ENCODE measurements around the gene CCDC127.

DNA sequence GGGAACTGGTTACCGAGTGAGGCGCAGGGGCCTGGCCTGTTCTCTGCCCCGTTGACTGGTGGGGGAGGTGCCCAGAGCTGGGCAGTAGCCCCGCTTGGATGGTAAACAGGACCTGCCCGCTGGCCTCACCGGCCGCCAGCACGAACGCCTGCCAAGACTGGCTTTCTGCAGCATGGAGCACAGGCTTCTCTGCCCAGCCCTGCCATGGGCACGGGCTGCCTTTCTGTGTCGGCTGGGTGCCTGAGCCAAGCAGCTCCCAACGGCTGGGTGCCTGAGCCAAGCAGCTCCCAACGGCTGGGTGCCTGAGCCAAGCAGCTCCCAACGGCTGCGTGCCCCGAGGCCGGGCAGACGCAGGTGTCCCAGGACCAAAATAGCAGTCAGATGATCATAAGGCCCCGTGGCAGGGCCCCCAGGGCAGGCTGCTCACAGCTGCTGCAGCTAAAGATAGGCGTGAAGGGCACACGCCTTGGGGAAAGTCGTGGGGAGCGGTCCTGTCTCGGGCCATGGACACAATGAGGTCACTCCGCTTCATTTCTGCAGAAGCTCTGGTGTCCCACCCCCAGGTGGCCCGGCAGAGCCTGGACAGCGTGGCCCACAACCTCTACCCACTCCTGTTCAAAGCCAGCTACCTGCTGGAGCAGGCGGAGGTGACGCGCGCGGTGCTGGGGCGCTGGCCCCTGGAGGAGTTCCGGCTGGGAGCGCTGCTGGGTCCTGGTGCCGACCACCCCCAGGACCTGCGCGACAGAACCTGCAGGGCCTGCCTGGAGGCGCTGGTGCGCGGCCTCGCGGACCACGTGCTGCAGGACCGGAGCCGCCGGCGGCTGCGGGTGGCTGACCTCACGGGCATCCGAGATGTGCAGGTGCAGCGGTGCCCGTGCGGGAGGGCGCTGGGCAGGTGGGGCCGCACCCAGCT is 26.7 kb downstream of the CCDC127 start, which contains the start of gene LRRC14B:
- TF ChIP-seq, protein P1, sequence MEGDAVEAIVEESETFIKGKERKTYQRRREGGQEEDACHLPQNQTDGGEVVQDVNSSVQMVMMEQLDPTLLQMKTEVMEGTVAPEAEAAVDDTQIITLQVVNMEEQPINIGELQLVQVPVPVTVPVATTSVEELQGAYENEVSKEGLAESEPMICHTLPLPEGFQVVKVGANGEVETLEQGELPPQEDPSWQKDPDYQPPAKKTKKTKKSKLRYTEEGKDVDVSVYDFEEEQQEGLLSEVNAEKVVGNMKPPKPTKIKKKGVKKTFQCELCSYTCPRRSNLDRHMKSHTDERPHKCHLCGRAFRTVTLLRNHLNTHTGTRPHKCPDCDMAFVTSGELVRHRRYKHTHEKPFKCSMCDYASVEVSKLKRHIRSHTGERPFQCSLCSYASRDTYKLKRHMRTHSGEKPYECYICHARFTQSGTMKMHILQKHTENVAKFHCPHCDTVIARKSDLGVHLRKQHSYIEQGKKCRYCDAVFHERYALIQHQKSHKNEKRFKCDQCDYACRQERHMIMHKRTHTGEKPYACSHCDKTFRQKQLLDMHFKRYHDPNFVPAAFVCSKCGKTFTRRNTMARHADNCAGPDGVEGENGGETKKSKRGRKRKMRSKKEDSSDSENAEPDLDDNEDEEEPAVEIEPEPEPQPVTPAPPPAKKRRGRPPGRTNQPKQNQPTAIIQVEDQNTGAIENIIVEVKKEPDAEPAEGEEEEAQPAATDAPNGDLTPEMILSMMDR (IDR thresholded peaks at IDR 0.05) = no peak
- no peak for TF ChIP-seq POLR2A (IDR thresholded peaks at IDR 0.05)

Data from Peyer's patch (tissue), 4 donors.